K562 (cell line): ENCODE data around the gene ERICH2. TPM values are rescaled to one million over a fixed set of nuclear protein-coding genes. Genes with fewer than 3 reads are reported as not detected.
A peak's percentile ranks its signal among the peaks of the same experiment; 100 is the strongest.

Experiments used
- ATAC-seq: fragments of 200-7000 bp; cut with Tn5 transposase; 3 replicates; pipeline ENCODE4 v1.9.1; 2020; ENCODE audit warnings: moderate library complexity
- BruUV-seq: library from RNA; stranded (reverse); fragments of 400-500 nt; replicated peaks from 2 replicates; lab custom pipeline; 2021; lab: Mats Ljungman, UMichigan
- CTCF ChIA-PET: fragments of 300-600 bp; formaldehyde crosslinking; extraction: SDS; loops from one replicate; lab custom pipeline; 2021; ENCODE audit warnings: low intra/inter-chr PET ratio; lab: Yijun Ruan, JAX
- POLR2A ChIA-PET: fragments of 300-600, 350-650 bp; sonication (Branson Sonifier 250); formaldehyde crosslinking; extraction: SDS; loops from one replicate; lab custom pipeline; 2021; ENCODE audit warnings: antibody characterized with exemption, inconsistent platforms; lab: Yijun Ruan, JAX
- DNase-seq, 4 experiments: peaks; one replicate each; pipeline versions ENCODE4 v3.0.0 to v3.0.0-alpha.2; 2011 to 2018; ENCODE audit warnings: low spot score in 3 of 4, mixed read lengths in 3 of 4; ENCODE audit errors: extremely low read depth in 1 of 4
- FAIRE-seq: peaks from 2 replicates; lab custom pipeline; 2011; peaks lifted over from hg19 to GRCh38; lab: Jason Lieb, UNC
- H2AFZ ChIP-seq: 2 replicates; pipeline ENCODE4 v1.6.0; 2011; ENCODE audit warnings: low read depth, low read length, control low read depth, inconsistent platforms
- H3K27ac ChIP-seq: fragments of 200-600 bp; 3 replicates; pipeline ENCODE4 v1.8.0; 2011; ENCODE audit warnings: low read depth, mild to moderate bottlenecking, control low read depth, inconsistent platforms, low read length, moderate library complexity, mixed read lengths; ENCODE audit errors: extremely low read depth
- H3K27me3 ChIP-seq, 2 experiments: fragments of 300-600 bp in 1 of 2; 2 replicates in 1 of 2; 3 replicates in 1 of 2; pipeline versions ENCODE4 v1.6.0 to v1.8.0; 2011; ENCODE audit warnings: inconsistent platforms in 2 of 2, low read length in 2 of 2, mild to moderate bottlenecking in 1 of 2, mixed read lengths in 1 of 2, moderate library complexity in 1 of 2; ENCODE audit not compliant: control insufficient read depth in 2 of 2, insufficient read depth in 2 of 2
- H3K36me3 ChIP-seq: fragments of 300-600 bp; 3 replicates; pipeline ENCODE4 v1.8.0; 2011; ENCODE audit warnings: mild to moderate bottlenecking, low read length, inconsistent platforms; ENCODE audit not compliant: control insufficient read depth, insufficient read depth
- H3K4me1 ChIP-seq, 2 experiments: fragments of 200-600 bp in 1 of 2; replicated peaks in 1 of 2; 2 replicates in 1 of 2; 3 replicates in 1 of 2; pipeline versions ENCODE4 v1.5.1 to v1.8.0; 2011; ENCODE audit warnings: inconsistent platforms in 2 of 2, low read length in 2 of 2, mild to moderate bottlenecking in 1 of 2, mixed read lengths in 1 of 2, moderate library complexity in 1 of 2; ENCODE audit not compliant: control insufficient read depth in 2 of 2, insufficient read depth in 2 of 2
- H3K4me2 ChIP-seq: 2 replicates; pipeline ENCODE4 v1.6.1; 2011; ENCODE audit warnings: low read length, control low read depth, inconsistent platforms, mixed read lengths; ENCODE audit not compliant: insufficient read depth
- H3K4me3 ChIP-seq: fragments of 200-600 bp; sonication (generic), shearing (Covaris generic); 2 replicates; pipeline ENCODE4 v1.5.1; 2016; ENCODE audit warnings: control low read depth, inconsistent platforms
- H3K79me2 ChIP-seq: fragments of 200-600 bp; 3 replicates; pipeline ENCODE4 v1.8.0; 2011; ENCODE audit warnings: low read length, inconsistent platforms; ENCODE audit not compliant: control insufficient read depth, insufficient read depth
- H3K9ac ChIP-seq, 2 experiments: 2 replicates each; pipeline versions ENCODE4 v1.6.0 to v1.6.1; 2011; ENCODE audit warnings: low read depth in 2 of 2, low read length in 2 of 2, control low read depth in 1 of 2, inconsistent platforms in 1 of 2, mild to moderate bottlenecking in 1 of 2, mixed read lengths in 1 of 2; ENCODE audit not compliant: insufficient read depth in 1 of 2
- H3K9me1 ChIP-seq: one replicate; pipeline ENCODE4 v1.6.0; 2011; ENCODE audit warnings: inconsistent platforms, mild to moderate bottlenecking, low read length, moderate library complexity; ENCODE audit not compliant: control insufficient read depth, insufficient read depth
- H3K9me3 ChIP-seq: replicated peaks from 2 replicates; pipeline ENCODE4 v1.5.1; 2011; ENCODE audit warnings: low read depth, low read length, inconsistent platforms; ENCODE audit not compliant: control insufficient read depth, insufficient read depth
- H4K20me1 ChIP-seq: replicated peaks from 2 replicates; pipeline ENCODE4 v1.6.1; 2011; ENCODE audit warnings: low read length, inconsistent platforms, mixed read lengths; ENCODE audit not compliant: control insufficient read depth, insufficient read depth
- HEY1 ChIP-seq: fragments of 250-450 bp; sonication (Bioruptor Pico); IDR thresholded peaks from 2 replicates; pipeline ENCODE4 v1.5.0; 2020; ENCODE audit warnings: mild to moderate bottlenecking, moderate library complexity, borderline replicate concordance
- NCOA2 ChIP-seq, 2 experiments: fragments of 450-650 bp; IDR thresholded peaks; 2 replicates each; pipeline ENCODE4 v1.6.1; 2018; ENCODE audit warnings: mild to moderate bottlenecking in 2 of 2, moderate library complexity in 1 of 2; ENCODE audit not compliant: partially characterized antibody in 2 of 2
- NCOR1 ChIP-seq: fragments of 450-650 bp; IDR thresholded peaks from 2 replicates; pipeline ENCODE4 v1.6.1; 2016; ENCODE audit warnings: mild to moderate bottlenecking, moderate library complexity
- PRPF4 ChIP-seq: fragments of 200-400 bp; formaldehyde crosslinking; IDR thresholded peaks from one replicate; pipeline ENCODE4 v1.6.1; 2017; ENCODE audit warnings: low read length, low read depth, mild to moderate bottlenecking; ENCODE audit not compliant: insufficient read depth, poor library complexity, severe bottlenecking
- RFX5 ChIP-seq: IDR thresholded peaks from 2 replicates; pipeline ENCODE4 v1.6.1; 2011; ENCODE audit warnings: low read depth, mild to moderate bottlenecking, improper control_type of control experiment, low read length
- SIN3B ChIP-seq: fragments of 450-650 bp; IDR thresholded peaks from 2 replicates; pipeline ENCODE4 v1.6.1; 2017; ENCODE audit warnings: low read depth, mild to moderate bottlenecking, moderate library complexity
- SPI1 ChIP-seq: IDR thresholded peaks from 2 replicates; pipeline ENCODE4 v1.6.1; 2011; ENCODE audit warnings: low read depth, low read length, control low read depth, borderline replicate concordance
- SRF ChIP-seq, 2 experiments: fragments of 250-450, 450-650 bp in 1 of 2; sonication (Bioruptor Pico) in 1 of 2; sonication (generic) in 1 of 2; formaldehyde crosslinking; IDR thresholded peaks; 2 replicates each; pipeline versions ENCODE4 v1.5.0 to v1.5.1; 2020 to 2022; ENCODE audit warnings: mild to moderate bottlenecking in 1 of 2, missing genetic modification reagents in 1 of 2
- WHSC1 ChIP-seq: IDR thresholded peaks from one replicate; pipeline ENCODE4 v1.6.1; 2012; ENCODE audit warnings: low read length, control low read depth, inconsistent platforms
- WGBS: fragments of 100-300 bp; shearing (Covaris generic); methylation state at CpG from one replicate; pipeline ENCODE4 v1.1.6; 2016; ENCODE audit warnings: low coverage, mixed read lengths; ENCODE audit not compliant: insufficient coverage; ENCODE audit errors: missing lambda C conversion rate; 5-methylcytosine and 5-hydroxymethylcytosine counted together
- in situ Hi-C: fragments of 300-500 bp; cut with MboI; formaldehyde crosslinking; loops from 4 replicates; pipeline ENCODE4 v1.15.0; 2018; ENCODE audit warnings: inconsistent platforms, mixed read lengths
- intact Hi-C: fragments of 100-400 bp; cut with micrococcal nuclease; formaldehyde crosslinking; loops from 2 replicates; pipeline ENCODE4 v1.14.2; 2022
- polyA plus RNA-seq, 8 experiments: library from polyadenylated mRNA; depleted of rRNA in 4 of 8; stranded (reverse) in 5 of 8; unstranded in 3 of 8; fragments of >200 nt; fragmentation: Nextera tagmentation in 2 of 8; fragmentation: Illumina TruSeq in 1 of 8; extraction: Ambion mirVana in 2 of 8; extraction: Trizol in 1 of 8; gene quantifications; 2 replicates each; pipeline versions ENCODE4 v1.2.1 to v1.2.3, GENCODE V29; 2011 to 2014; ENCODE audit warnings: inconsistent platforms in 1 of 8, missing spikeins in 1 of 8
- total RNA-seq, 7 experiments: library from RNA; depleted of rRNA in 6 of 7; stranded (reverse); fragments of >200 nt in 6 of 7; fragmentation: Illumina TruSeq in 2 of 7; extraction: Trizol in 2 of 7; gene quantifications; 2 replicates each; pipeline versions ENCODE4 v1.2.1 to v1.2.3, GENCODE V29; 2011 to 2021; ENCODE audit warnings: low replicate concordance in 1 of 7
- TF ChIP-seq, protein P1 (sequence below): fragments of 450-650 bp; conservative IDR thresholded peaks from 2 replicates; pipeline ENCODE4 v1.6.1; 2016; ENCODE audit warnings: missing genetic modification characterization, low read depth, mild to moderate bottlenecking, control low read depth, missing compliant biosample characterization

The ERICH2 gene
- total and polyA plus RNA-seq, 9 of the 15 experiments (the other 6 are each of a cell fraction or from before 2014, with no cell fraction given), result 0.85 to 2.4 (median 1.6) TPM

DNA sequence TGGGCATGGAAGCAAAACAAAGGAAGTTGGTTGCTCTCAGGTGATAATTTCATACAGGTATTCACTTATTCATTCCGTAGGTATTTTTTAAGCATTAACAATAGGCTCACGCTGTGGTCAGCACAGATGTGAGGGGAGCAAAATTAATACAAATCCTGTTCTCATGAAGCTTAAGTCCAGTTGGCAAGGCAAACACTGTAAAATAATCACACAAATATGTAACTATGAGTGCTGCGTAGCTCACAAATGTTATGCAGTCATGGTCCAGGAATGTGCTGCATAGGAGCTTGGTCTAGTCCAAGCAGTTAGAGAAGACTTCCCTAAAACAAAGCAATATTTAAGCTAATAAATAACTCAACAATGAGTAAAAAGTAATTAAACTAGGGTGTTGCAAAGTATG, 31.1 kb upstream of the ERICH2 start (continued):
- no peak for TF ChIP-seq PRPF4
- TF ChIP-seq NCOR1, result no peak
- no peak for TF ChIP-seq SIN3B
- TF ChIP-seq WHSC1, result no peak
- TF ChIP-seq NCOA2 (IDR thresholded peaks at IDR 0.05; ENCODE audit: partially characterized antibody in 2 of 2), result no peak
- no peak for TF ChIP-seq SRF (CRISPR knock-in tag; IDR thresholded peaks at IDR 0.05)

DNA sequence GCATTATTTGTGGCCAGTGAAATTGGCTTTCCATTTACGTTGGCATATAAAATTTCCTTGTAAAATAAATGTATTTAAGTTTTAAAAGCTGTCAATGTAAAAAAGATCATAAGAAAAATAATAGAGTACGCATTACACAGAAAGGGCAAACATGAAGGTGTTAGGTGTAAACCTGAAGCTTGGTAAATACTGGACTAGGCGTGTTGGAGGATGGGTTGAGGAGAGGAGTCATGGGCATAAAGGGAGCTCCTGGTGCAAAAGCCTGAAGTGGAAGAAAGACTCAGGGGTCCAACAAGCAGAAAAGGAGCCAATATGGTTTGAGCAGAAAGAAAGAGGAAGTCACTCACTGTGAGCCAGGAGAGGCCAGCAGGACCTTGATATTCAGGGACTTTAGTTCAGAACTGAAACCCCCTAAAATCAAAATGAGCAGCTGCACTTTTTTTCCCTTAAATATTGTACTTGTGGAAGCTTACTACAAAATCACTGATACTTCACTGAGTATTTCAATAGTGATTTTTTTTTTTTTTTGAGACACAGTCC, 30.6 kb upstream of the ERICH2 start:
- no peak overlapping the region for H3K27ac ChIP-seq
- 78% methylated on average over 3 of the region's 3 CpGs for WGBS
- TF ChIP-seq, protein P1, sequence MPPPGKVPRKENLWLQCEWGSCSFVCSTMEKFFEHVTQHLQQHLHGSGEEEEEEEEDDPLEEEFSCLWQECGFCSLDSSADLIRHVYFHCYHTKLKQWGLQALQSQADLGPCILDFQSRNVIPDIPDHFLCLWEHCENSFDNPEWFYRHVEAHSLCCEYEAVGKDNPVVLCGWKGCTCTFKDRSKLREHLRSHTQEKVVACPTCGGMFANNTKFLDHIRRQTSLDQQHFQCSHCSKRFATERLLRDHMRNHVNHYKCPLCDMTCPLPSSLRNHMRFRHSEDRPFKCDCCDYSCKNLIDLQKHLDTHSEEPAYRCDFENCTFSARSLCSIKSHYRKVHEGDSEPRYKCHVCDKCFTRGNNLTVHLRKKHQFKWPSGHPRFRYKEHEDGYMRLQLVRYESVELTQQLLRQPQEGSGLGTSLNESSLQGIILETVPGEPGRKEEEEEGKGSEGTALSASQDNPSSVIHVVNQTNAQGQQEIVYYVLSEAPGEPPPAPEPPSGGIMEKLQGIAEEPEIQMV (tag), result no peak
- TF ChIP-seq SPI1 (peak; percentile 97), HEY1 (no peak), RFX5 (no peak)
- ChIA-PET POLR2A (interaction anchor here (1.2 to 1.8 kb wide), 3 partner anchors 9 to 44 kb away, joined by 3 to 7 read pairs (median 3); no protein-coding TSS in a partner anchor), CTCF (no interaction called here)
- H3K27me3 ChIP-seq, result no peaks in the 10 kb centered on the region
- no peaks in the 10 kb centered on the region for H3K36me3 ChIP-seq
- H3K9me1 ChIP-seq, result no peaks in the 10 kb centered on the region
- no peak overlapping the region for H3K4me2 ChIP-seq
- ATAC-seq (no peak), DNase-seq (no peak), FAIRE-seq (no peak)
- peaks cover 30 to 40% of the 10 kb centered on the region in 2 experiments; a peak in 4 of 5 replicates for H3K4me1 ChIP-seq
- no TSS peak for BruUV-seq
- H3K9ac ChIP-seq, result no peak overlapping the region
- H2AFZ ChIP-seq, result no peak overlapping the region
- no peak overlapping the region for H3K4me3 ChIP-seq
- H4K20me1 ChIP-seq, result no peaks in the 10 kb centered on the region
- intact Hi-C loops, result no loop called here
- no peaks in the 10 kb centered on the region for H3K79me2 ChIP-seq
- in situ Hi-C loops, result no loop called here
- 0 out of 2 replicates have a peak, but pooled peaks cover 4% of the 10 kb centered on the region for H3K9me3 ChIP-seq
